ENCODE measurements around the gene GPR21. TPM values are rescaled to one million over a fixed set of nuclear protein-coding genes. Genes with fewer than 3 reads are reported as not detected.

The GPR21 gene, protein sequence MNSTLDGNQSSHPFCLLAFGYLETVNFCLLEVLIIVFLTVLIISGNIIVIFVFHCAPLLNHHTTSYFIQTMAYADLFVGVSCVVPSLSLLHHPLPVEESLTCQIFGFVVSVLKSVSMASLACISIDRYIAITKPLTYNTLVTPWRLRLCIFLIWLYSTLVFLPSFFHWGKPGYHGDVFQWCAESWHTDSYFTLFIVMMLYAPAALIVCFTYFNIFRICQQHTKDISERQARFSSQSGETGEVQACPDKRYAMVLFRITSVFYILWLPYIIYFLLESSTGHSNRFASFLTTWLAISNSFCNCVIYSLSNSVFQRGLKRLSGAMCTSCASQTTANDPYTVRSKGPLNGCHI
- polyA plus RNA-seq (ENCODE audit: insufficient read length), result 0.39 TPM

DNA sequence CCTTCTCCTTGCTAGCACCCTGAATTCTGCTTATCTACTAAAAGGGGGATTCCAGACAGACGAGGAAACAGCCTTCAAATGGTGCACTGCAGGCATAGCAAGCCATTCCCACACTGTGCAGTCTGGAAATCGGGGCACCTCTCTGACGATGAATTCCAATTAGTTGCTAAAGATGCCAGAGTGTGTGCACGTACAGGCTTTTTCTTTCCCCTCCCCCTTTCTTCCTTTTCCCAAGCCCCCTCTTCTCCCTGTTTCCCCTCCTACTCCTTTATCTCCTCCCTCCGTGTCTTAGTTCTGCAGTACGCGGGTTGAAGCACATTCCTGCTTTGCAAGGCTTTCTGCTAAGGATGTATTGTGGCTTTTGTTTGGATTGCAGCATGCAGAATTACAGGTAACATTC is at the start of gene GPR21:
TSS of gene GPR21 (plus strand) at position 316 of the 400 bp plus-strand sequence. CDS start 900 bp downstream, outside the sequence.
- no peak for DNase-seq

DNA sequence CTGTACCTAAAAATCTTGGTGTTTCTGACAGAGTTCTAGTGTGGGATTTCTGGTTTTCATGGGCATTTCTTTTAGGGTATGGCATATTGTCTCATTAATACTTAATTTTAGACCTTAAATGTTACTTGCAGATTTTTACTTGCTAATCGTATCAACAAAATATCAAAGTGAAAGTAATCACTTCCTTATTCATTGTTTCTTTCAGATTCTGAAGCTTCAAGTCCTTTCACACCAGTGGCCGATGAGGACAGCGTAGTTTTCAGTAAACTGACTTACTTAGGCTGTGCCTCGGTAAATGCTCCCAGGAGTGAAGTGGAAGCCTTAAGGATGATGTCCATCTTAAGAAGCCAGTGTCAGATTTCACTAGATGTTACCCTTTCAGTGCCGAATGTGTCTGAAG is 47.5 kb upstream of the GPR21 start:
- no peak for DNase-seq

DNA sequence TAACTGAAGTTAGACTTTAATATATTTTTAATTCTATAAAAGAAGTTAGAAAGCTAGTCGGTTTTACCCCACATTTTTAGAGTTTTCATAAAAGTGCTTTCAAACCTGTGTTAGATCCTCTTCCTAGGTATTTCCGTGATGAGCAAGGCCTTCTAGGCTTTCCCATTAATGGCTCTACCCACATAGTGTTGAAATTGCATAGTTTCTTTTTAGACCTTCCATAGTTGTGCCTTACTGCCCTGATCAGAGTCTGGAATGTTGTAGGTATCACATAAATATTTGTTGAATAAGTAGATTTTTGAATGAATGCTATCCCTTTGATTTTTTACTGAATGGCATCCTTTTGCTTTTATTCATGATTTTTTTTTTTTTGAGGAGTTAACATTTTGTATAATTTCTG is 45.3 kb upstream of the GPR21 start:
- no peak for DNase-seq

DNA sequence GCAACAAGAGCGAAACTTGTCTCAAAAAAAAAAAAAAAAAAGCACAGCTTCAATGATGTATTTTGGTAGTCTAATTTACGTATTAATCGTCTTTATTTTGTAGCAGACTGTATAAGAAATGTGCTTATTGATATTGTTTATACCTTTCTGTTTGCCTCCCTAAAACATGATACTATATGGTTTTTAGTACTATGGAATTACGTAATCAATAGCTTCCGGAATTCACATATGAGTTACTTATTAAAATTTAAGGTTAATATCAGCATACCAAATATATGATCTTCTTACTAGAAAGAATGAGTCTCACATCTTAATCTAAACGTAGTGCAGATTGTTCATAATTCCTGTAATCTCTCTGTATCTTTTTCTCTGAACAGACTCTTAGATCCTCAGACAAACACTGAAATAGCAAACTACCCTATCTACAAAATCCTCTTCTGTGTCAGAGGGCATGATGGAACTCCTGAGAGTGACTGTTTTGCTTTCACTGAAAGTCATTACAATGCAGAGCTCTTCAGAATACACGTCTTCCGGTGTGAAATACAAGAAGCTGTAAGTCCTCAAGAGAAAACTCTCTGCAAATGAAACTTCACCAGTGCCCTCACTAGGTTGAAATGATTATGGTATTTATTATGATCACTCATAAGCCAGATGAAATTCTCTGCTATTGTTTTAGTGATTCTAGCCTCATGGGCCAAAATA is 44.4 kb upstream of the GPR21 start:
- DNase-seq, result no peak

DNA sequence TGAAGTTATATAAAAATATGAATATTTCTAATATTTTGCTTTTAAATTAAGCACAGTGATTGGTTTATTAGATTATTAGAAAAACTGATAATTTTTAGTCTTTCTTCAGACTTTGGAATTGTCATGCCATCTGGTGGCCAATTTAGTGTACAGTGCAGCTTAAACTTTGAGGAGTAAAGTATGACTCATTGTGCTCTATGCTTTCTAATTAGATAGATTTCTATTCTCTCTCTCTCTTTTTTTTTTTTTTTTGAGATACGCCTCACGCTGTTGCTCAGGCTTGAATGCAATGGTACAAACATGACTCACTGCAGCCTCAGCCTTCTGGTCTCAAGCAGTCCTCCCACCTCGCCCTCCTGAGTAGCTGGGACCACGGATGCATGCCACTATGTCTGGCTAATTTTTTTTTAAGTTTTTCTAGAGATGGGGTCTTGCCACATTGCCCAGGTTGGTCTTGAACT is 42.1 kb upstream of the GPR21 start:
- DNase-seq, result peak; percentile 11

DNA sequence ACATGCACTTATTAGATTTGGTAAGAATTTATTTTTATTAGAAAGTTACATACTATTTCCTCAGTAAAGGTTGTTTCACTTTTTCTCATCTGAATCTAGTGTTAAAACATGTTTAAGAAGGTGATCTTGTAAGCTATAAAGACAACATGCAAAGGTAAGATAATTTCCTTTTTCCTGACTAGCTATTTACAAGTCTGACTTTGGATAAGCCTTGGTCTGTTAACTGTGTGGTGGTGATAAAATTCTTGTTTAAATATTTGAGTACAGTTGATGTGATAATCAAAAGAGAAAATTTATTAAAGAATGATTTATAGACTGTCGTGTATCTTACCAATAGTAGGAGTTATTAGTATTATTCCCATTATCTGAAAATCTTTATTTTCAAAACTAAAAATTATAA is 36.9 kb upstream of the GPR21 start:
- no peak for DNase-seq

DNA sequence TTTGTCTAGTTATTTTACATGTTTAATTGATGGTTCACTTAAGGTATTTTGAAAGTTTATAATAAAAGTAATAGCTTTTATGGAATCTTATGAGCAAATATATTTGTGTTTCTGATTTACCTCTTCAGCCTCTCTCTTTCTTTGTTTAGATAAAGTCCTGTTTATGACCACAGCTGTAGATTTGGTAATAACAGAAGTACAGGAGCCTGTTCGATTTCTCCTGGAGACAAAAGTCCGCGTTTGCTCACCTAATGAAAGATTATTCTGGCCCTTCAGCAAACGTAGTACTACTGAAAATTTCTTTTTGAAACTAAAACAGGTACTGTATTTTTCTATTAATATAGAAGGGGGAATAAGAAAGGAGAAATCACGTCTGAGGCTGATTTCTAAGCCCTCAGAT is 35.0 kb upstream of the GPR21 start:
- DNase-seq, result no peak

DNA sequence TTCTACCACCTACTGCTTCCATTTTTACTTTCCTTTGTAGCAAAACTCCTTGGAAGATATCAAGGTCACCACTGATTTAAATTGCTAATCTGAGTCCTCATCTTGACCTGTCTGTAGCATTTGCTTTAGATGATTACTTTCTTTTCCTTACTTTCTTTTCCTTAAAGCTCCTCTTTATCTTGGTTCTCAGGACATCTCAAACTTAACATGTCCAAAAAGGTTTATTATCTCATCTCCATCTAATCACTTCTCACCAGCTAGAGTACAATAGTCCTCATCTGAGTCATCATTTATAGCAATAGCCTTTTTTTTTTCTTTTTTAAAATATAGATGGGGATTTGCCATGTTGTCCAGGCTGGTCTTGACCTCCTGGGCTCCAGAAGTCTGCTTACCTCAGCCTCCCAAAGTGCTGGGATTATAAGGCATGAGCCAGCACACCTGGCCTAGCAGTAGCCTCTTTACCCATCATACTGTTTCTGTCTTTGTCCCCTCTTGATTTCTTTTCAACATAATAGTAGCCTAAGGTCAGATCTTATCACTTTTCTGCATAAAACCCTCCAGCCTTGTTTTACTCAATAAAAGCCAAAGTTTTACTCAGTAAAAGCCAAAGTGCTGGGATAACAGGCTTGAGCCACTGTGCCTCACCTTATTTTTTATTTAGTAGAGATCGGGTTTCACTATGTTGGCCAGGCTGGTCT is 32.9 kb upstream of the GPR21 start:
- DNase-seq, result no peak

DNA sequence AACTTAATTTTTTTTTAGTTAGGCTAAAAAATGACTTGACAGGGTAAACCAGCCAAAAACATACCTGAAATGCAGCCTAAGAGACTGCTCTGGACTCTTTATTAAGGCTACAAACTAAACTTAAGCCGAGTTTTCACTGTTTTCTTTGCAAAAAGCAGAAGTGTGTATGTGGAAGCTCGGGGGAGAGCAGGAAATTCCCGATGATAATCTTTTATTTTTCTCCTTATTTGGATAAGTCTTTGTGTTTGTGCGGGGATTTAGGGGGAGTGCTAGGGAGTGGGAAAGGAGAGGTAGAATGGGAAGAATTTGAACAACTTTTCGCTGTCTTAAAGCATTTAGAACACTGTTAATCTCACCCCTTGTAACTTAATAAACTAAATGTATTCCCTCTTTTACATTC is 30.7 kb upstream of the GPR21 start:
- no peak for DNase-seq

DNA sequence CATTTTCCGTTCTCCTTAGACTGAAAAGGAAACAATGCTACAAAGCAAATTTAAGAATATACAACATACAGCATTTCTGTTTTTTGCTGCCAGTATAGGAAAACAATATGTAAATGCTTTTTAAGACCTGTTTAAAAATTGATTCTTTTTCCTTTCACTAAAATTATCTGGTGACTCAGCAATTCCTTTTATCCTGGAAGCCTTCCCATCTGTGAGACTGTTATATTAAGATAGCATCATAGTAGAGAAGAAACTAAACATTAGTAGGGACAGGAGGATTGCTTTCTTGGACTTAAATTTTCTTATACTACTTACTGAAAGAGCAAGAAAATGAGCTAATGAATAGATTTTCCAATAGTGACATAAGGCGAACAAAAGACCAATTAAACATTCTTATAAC is 30.0 kb upstream of the GPR21 start:
- DNase-seq, result no peak

DNA sequence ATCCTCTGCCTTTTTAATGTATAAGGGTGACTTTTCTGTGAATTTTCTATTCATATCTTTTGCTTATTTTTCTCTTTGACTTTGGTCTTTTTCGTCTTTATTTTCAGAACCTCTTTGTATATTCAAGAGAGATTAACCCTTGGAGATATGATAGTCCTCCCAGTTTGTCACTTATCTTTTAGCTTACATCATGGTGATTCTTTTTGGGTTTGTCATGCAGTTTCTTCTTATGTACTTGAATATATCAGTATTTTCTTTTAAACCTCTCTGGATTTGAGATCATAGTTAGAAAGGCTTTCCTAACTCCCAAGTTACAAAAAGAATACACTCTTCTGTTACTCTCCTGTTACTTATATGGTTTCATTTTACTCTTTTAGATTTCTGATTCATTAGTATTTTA is 27.5 kb upstream of the GPR21 start:
- DNase-seq, result no peak

DNA sequence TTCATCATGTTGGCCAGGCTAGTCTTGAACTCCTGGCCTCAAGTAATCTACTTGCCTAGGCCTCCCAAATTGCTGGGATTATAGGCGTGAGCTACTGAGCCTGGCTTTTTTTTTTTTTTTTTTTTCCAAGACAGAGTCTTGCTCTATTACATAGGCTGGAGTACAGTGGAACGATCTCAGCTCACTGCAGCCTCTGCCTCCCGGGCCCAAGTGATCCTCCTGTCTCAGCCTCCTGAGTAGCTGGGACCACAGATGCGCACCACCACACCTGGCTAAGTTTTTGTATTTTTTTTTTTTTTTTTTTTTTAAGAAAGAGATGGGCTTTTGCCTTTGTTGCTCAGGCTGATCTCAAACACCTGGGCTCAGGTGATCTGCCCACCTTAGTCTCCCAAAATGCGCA is 26.2 kb upstream of the GPR21 start:
- DNase-seq, result no peak

DNA sequence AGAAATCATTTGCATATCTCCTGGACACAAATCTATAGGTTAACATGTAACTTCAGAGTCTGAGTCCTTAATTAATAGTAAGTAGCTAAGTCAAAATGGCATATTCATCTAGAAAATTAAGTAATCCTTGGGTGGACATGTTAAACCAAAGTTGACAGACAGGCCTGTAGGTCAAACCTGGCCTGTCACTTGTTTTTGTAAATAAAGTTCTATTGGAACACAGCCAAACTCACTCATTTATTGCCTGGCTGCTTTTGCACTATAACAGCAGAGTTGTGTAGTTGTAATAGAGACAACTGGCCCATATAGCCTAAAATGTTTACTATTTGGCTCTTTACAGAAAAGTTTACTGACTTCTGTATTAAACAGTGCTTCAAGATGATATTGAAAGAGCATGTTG is 24.6 kb upstream of the GPR21 start:
- no peak for DNase-seq

DNA sequence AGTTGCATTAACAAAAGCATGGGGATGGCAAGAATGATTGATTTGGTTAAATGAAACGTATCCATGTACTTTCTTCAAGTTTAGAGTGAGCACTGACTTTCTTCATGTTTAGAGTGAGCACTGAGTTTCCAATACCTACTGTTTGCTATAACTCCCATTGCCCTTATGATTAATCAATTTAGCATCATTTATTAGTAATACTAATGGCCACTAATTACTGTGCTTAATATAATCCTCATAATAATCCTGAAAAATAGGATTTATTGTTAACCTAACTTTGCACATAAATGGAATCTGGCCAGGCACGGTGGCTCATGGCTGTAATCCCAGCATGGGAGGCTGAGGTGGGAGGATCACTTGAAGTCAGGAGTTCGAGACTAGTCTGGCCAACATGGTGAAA is 22.1 kb upstream of the GPR21 start:
- DNase-seq, result no peak

DNA sequence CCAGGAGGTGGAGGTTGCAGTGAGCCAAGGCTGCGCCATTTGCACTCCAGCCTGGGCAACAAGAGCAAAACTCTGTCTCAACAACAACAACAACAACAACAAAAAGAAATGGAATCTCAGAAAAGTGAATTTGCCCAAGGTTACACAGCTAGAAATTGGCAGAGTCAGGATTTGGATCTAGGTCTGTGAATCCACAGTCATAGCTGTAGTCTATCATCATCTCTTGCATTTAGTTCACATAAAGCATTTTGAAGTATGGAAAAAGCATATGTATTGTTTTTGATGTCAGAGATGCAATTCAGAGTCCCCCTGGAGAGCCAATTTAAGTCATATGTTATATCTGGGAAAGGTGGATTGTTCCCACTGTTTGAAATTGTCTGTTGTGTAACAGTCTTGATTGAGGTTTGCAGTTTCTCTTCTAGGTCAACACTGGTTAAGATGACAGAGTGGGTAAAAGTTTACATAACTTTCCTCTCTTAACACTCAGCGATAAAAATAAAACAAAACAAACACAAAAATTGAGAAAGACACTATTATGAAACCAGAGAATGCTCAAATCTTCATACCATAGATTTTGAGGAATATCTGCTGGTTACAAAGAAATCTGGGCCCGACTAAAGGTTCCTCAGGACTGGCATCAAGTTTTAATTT is 21.5 kb upstream of the GPR21 start:
- DNase-seq, result no peak

DNA sequence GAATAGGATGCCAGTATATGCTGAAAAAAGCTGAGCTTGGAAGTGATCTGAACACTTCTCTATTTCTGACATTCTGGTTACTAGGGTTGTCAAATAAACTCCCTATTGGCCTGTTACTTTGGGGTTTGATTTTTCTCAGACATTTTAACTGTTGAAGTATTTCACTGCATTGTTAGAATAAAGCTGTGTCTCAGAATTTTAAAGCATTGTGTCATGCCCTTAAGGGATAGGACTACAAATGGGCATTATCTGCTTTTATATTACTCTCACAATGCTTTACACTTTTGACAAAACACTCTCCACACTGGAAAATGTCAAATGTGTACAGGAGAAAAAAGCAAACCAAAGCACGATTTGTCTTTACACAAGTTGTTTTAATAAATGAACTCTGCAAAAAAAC is 16.8 kb upstream of the GPR21 start:
- no peak for DNase-seq

DNA sequence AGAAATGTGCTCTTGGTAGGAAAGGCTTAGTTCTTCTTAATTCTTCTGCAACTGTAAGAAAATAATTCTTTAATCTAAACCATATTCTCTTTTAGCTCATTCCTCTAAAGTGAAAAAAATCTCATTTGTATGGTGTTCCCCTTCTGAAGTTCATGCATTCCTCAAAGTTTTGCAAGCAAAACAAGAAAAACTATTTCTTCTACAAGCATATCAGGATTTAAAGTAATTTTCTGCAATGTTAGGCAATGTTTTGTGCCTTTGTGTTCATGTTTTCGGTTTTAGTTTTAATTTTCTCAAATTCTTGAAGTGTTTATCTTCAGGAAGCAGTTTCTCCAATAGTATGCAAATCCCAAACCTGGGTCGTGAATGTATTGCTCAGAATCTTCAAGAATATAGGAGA is 12.7 kb upstream of the GPR21 start:
- DNase-seq, result no peak

DNA sequence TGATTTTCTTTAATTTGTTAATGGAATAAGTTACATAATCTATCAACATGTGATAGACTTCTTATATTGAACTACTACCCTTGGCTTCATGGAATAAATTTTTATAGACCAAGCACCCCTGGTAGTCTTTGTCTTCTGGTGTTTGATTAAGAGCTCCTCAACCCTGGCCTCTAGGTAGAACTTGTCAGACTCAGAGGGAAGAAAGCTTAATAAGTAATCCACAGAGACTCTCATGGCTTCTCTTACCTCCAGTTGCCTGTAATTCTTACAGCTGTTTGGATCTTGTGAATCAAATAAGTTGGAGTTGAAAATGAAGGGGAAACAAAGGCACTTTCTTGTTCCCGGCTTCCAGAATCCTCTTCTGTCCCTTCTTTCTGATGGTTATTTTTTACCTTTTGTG is 7.0 kb upstream of the GPR21 start:
- no peak for DNase-seq

DNA sequence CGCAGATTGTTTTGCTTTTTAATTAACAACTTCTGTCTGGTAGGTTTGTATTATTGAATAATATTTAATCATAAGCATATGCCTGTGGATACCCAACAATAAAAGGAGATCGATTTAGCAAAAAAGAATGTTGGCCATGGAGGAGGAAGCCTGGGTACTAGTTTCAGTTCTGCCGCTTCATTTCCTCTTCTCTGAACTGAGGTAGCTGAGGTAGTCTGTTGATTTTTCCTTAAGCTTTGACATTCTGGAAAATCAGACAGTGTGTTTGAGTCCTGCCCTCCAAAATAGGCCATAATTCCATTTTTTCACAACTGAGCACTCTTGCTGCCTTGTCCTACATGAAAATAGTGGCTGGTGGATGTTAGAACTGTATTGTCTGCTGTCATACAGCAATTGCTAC is 6.0 kb upstream of the GPR21 start:
- DNase-seq, result no peak

DNA sequence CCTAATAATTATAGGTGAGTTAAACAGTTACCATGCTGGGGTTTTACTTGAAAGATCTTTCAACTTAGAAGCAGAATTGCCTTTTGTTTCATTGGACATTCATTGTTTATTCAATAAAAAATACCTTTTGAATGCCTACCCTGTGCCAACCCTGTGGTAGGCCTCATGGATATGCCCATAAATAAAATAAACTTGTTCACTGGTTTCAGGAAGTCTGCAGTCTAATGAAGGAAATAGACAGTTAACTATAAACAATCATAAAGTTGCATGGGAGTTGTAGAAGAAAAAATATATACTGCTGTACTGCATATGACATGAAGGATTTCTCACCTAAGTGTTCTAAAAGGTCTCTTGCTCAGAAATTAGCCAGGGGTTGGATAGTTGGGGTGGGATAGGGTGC is 5.3 kb upstream of the GPR21 start:
- no peak for DNase-seq

DNA sequence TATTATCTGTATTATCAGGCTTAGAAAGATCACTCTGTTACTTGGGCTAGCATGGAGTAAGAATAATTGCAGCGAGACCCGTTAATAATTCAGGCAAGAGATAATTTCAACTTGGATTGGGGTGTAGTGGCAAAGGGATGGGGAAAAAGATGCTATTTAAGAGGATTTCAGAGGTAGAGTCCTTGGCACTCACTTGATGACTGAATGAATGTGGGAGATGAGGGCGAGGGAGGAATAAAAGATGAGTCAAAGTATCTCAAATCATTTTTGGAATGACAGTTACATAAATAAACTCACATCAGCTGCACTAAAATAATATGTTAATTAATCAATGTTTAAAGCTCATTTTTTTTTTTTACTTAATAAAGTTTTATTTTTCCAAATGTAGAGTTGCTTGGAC is 4.5 kb upstream of the GPR21 start:
- DNase-seq, result no peak

DNA sequence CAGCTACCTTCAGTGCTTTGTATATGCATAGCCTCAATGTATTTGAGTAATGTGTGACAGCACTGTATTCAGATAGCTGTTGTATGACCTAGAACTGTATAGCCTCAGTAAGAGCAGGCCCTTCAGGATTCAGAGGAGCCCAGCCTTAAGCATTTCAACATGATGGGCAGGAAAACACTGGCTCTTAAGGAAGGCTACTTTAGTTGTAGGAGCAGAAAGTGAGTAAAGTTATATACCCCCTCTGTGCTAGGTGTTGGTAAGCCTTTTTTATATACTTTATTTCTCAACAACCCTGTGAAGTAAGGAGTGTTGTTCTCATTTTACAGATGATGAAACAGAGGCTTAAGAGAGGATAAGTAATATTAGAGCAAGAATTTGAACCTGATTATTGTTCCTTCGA is 1.5 kb upstream of the GPR21 start:
- DNase-seq, result no peak
